GM19025 (cell line): Measurements from ENCODE around the gene ADCY2.

Experiments
- ATAC-seq: cut with Tn5 transposase; IDR thresholded peaks from one replicate; pipeline ENCODE4 v1.9.1; 2021; ENCODE audit warnings: mild to moderate bottlenecking, low read depth, moderate library complexity; ENCODE audit not compliant: unreplicated experiment

The ADCY2 gene

DNA sequence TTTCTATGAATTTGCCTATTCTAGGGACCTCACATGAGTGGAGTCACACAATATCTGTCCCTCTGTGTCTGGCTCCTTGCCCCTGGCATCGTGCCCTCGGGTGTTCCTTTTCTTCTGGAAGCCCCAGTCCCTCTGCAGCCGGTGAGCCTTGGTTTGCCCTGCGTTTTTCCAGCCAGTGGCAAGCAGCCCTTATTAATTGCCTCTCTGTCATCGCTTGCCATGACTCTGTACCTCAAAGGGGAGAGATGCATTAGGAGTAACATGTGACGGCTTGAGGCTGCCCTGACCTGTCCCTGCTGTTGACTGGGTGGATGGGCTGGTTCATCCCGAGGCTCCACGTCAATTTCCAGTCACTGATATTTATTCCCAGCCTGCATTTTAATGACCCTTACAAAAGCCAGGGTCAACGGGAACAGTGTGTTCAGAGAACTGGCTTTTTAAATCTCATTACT lies 367.7 kb downstream of the ADCY2 start:
- no peak for ATAC-seq

DNA sequence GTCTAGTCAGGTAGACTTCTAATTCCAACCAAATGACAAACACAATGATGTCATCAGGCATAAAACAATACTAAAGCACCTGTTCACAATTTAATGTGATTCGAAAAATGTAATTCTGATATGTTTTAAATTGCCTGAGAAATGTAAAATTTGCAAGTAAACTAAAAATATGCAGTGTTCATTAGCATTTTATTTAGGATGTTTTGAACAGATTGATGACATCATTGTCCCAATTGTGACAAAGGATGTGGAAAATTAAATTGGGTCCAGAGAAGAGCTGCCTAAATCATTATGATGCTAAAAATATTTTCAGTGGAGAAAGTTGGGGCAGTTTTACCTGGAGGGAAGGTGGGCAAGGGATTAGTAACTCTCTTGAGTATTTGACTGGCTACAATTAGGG lies 368.5 kb downstream of the ADCY2 start:
- no peak for ATAC-seq

DNA sequence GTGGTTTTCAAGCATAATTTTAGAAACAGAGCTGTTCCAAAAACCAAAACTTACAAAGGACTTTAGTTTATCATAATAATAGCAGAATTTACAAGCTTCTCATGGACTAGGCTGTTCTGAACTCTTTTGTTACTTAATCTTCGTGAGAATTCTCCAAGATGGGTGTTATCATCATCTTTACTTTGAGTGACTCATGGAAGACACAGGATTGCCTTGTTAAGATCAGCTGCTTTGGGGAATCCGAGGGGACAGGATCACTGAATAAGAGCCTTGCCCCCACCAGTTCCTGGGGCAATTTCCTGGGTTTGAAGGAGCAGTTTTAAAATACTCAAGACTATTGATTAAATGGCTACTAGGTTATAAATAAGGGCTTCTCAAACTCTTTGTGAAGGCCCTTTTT lies 374.5 kb downstream of the ADCY2 start:
- no peak for ATAC-seq

DNA sequence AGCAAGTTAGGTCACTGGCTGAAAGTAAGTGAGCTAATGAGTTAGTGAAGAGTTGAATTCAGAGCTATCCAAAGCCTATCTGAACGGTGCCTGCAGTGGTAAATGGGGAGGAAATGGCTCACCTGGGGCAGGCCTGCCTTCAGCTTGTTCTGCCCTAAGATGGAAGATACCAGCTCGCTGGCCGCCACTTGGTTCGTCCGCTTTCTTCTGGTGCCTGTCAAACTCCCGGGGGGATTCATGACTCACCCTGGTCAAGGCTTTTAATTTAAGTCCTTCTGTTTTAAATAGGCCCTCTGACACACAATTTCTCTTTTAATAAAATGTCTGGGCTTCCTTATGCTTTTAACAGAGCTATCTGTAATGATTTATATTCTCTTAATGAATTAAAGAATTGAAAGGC lies 376.2 kb downstream of the ADCY2 start:
- ATAC-seq = no peak

DNA sequence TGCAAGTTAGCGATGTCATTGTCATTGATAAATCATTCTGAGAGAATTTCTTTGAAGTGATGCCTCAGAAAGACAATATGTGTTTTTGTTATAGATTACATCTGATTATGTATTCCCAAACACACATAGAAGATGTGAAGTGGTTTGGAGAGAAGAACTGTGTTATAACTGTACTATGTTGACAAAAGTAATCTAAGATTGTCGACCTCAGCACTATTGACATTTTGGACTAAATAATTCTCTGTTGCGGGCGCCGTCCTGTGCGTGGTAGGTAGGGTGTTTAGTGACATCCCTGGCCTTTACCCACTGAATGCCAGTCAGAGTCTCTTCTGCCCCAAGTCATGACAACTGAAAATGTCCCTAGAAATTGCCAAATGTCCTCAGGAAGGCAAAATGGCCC lies 377.2 kb downstream of the ADCY2 start:
- no peak for ATAC-seq

DNA sequence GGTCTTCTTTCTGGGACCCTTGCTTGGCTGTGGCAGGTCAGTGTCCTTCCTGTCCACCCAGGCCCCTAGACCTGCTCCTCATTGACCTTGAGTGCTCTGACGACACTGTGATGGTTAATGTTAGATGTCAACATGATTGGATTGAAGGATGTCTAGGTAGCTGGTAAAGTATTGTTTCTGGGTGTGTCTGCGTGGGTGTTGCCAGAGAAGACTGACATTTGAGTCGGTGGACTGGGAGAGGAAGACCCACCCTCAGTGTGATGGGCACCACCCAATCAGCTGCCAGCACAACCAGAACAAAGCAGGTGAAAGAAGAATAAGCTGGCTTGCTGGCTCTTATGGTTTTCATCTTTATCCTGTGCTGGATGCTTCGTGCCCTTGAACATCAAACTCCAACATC lies 380.5 kb downstream of the ADCY2 start:
- no peak for ATAC-seq

DNA sequence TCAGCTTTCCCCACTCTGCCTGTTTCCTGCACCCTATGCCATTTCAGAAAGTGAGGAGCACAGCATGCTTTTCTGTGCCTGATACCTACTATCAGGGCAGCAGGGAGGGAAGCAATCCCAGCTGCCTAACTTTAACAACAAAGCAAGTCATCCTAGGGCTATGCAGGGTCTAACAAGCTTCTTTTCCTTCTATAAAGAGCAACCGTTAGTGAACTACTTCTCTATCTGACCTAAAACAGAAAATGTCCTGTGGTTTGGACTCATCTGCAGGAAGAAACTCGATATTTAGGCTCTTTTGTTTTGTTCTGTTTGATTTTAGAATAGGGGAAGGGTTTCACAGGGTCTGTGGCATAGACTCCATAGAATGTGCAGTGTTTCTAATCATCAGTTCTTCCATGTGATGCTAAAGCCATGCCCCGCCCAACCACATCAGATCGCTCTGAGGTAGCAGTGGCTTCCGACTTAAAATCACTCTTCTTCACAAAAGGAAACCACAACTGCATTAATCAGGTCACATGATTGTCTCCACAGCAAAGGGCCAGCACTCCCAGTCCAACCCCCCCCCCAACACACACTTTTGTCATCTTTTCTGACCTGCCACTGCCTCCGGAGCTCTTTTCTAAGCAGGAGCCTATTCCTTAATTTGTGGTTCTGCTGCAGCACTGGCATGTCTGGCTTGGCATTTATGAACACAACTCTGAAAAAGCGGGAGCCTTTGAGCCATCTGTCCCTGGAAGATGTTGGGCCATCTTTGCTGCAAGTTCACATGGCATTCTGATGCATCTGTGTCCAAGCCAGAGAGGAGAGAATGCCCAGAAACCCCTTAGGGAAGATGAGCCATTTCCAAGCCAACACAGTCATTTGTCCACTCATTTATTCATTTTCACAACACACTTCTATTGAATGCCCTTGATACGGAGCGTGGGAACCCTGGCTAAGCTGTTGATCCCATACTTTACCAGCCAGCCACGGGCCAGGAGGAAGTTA lies 383.4 kb downstream of the ADCY2 start:
- ATAC-seq = no peak

DNA sequence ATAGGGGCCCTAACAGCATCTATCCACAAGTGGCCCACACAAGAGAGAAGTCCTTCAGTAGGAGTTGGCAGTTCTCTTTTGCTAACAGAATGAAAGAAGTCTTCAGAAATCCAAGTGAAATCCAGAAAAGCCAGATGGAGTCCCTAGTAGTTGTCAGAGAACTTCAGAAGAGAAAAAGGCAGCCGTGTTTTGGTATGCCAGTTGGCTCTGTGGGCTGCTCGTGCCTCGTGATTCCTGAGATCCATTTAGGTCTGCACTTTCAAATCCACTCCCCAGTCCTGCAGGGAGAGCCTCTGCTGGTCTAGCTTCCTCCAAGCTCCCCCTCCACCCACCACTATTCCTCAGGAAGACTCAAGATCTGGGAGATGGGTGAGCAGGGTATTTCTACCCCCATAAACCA lies 386.0 kb downstream of the ADCY2 start:
- ATAC-seq = no peak

DNA sequence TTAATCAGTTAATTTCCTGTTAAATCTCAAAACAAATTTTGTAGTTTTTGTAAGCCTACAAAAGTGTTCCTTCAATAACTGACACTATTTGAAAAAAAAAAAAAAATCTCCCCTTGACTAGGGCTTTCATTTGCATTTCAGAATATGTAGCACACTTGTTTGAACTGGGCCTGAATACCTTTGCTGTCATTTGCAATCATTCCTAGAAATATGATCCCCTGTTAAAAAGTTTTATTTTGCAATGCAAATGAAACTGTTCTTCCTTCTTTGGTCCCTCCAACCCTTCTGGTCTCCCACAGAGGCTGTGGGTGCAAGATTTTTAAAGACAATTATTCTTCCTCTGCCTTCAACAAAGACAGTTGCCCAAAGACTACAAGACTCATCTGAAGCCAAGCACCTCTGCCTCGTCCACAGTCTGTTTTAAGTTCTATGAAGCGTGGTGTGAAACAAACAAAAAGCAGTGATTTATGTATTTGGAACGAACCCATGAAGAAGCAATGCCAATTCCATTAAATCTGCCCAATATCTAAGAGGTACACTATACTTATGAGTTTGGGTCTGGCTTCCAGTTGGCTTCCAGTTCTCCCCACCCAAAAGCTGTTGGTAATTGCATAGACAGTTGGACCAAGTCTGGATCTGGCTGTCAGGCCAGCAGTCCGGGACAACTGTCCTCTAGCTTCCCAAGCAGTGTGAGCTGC lies 388.9 kb downstream of the ADCY2 start:
- no peak for ATAC-seq

DNA sequence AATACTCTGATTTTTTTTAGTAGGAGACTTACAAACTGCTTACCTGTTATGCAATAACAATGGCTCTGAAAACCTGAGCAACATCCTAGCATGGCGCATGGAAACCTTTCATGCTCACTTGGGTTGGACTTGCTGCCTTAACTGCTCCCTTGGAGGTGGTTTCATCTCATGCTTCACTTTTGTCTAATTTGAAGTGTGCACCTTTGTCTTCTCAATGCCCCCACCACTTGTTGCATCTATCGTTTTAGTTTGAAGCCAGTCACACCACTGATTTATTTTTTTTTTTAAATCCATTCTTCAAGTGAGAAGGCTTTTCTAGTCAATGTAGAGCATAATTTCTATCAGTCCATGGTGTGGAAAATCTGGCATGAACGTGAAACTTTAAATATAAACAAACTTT lies 391.8 kb downstream of the ADCY2 start:
- ATAC-seq = no peak

DNA sequence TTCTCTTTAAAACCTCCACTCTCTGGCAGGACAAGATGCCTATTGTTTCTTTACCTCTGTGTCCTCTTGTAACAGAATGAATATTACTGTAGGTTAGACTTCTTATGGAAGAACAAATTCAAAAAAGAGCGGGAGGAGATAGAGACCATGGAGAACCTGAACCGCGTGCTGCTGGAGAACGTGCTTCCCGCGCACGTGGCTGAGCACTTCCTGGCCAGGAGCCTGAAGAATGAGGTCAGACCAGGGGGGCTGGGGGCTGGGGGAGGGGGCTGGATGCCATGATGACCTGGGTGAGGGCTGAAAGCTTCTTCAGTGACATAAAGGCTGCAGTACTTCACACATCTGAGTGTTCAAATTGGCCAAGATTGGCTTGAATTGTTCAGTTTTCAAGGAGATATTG lies 393.6 kb downstream of the ADCY2 start:
- ATAC-seq = no peak

DNA sequence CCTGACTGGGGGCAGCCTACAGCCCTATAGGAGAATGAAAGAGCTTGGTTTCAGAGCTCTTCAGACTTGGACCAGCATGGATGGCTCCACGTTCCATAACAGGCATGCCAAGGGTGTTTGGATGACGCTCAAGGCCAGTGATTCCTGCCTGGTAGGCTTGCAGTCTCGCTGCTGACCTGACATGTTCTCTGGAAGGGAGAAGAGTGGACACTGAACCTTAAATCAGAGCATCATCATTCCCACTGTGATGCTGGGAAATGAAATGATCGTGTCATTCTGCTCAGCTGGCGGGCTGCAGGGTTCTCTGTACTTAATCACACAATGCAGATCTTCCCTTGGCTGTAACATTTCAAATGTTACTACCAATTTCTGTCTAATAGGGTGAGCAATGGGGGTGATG lies 398.0 kb downstream of the ADCY2 start:
- ATAC-seq = peak; percentile 5

DNA sequence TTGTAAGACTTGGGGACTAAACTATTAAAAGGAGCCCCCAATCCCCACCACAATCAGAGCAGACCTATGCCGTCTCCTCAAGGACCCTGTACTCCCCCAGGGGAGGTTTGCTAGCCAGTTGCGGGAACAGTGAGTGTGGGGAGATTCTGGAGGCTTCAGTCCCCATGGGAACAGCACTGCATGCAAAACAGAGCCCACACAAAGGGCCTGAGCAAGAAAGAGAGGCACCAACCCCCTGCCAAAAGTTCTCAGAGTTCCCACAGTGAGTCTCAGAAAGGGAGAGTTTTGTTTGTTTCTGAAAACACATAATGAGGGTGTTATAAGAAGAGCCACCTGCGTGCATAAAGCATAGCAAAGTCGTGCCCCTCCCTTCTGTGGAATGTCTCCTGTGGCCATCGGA lies 398.4 kb downstream of the ADCY2 start:
- ATAC-seq = peak; percentile 76

DNA sequence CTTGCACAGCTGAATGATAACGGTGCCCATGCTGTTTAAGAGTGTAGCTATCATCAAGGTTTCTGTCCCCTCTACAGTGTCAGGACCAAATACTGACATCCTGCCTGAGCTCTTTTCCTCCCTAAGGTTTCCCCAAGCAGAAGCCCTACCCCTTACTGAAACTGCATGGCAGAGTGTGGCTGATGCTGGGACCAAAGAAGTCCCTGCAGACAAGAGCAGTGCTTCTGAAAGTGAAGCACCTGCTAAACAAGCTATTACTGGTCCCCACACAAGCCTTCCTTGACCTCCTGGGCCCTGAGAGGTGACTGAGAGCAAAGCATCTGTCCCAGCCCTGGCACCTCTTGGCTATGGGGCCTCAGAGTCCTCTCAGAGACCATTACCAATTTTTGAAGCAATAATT lies 398.9 kb downstream of the ADCY2 start:
- peak; percentile 38 for ATAC-seq

DNA sequence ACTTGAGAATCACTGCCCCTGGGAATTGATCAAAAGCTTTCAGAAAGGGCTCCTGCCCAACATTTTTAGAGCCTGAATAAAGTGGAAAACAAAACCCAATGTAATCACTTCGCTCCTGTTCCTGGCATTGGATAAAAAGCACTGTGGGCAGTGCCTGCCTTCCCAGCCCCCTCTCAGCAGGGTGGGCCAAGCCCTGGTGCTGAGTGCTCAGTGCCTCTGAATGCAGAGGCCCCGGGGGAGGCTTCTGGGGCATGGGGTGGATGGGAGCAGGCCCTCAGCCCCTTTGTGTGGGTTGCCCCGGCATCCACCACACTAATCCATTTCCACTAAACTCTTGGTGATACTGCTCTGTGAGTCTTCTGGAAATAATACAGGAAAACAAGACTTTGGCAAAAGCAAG lies 399.4 kb downstream of the ADCY2 start:
- no peak for ATAC-seq

DNA sequence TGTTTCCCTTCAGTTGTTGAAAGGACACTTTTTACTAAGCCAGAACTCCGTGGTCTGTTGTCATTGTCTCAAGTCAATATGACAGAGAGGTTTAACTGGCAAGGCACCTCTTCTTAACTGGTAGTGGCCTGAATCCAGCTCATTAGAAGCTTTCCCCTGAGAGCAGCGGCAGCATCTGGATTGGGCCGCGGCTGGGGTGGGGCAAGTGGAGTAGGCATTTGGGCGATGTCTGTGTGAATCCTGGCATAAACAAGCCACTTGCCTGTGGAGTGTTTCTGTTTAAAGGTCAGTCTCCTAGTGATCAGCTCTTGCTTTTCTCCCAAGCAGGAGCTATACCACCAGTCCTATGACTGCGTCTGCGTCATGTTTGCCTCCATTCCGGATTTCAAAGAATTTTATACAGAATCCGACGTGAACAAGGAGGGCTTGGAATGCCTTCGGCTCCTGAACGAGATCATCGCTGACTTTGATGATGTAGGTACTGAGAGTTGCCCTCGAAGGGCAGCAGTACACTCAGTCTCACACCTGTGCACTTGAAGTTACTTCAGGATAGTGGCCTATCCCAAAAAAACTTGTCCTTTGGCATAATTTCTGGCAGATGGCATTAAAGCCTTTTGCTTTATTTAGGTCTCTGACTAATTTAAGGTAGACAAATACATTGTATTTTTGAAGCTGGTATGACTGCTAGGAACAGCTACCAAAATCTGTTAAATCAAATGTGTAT lies 406.1 kb downstream of the ADCY2 start:
- ATAC-seq = no peak

DNA sequence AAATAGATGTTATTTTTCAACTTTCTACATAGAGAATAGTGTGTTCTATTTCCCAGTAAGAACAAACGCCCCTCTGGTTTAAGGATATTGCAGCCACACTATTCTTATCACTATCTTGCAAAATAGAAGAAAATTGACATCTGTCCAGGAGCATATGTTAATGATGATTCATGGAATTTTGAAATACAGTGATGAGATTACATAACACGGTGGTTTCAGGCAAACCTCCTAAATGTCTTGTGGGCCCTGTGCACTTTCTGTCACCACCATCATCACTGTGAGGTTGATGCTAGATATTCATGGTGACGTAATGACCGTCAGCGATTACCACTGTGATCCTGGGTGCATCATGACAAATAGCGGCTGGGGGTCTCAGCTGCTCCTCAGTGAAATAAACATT lies 406.9 kb downstream of the ADCY2 start:
- ATAC-seq = no peak

DNA sequence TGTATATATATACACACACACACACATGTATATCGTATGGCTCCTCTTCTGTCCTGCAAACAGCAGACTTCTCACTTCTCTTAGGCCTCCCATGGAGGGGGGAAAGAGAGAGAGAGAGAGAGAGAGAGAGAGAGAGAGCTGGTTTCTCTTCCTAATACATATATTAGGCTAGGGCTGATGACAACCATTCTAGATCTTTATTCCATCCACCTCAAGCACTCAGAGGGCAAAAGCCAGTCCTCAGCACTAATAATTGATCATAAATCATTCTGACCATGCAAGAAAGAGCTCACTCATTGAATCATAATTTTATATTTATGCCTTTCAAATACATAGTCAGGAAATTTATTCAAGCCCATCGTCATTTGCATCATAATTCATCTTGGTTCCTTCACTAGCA lies 408.0 kb downstream of the ADCY2 start:
- ATAC-seq = no peak

DNA sequence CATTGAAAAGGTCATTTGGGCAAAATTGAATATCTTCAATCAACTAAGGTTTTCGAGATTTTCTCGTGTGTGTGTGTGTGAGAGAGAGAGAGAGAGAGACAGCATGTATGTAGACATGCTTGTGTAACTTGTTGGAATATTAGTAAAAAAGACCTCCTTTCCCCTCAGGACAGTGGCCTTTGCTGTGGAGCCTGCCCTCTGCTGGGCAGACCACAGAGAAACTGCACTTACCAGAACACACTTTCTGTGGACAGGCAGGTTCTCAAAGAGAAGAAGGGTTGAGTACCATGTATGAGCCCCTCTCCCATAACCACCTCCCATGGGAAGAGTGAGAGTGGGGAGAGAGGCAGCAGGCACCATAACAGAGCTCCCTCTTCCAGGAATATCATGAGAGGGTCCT lies 409.4 kb downstream of the ADCY2 start:
- ATAC-seq = no peak

DNA sequence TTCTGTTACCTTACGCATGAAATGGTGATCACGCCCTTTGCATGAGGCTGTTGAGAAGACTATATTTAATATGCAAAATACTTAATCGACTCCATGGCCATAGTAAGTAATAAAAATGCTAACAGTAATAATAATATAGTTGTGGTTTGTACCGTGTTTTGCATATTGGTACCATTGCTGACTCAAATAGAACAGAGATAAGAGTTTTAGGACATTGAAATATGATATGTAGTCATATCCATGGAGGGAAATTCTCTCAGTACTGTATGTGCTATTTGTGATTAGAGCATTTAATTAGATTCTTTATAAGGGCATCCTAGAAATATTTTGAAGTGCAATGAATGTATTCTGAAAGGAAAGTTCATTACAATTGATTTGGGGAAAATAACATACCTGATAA lies 413.1 kb downstream of the ADCY2 start:
- ATAC-seq = no peak

DNA sequence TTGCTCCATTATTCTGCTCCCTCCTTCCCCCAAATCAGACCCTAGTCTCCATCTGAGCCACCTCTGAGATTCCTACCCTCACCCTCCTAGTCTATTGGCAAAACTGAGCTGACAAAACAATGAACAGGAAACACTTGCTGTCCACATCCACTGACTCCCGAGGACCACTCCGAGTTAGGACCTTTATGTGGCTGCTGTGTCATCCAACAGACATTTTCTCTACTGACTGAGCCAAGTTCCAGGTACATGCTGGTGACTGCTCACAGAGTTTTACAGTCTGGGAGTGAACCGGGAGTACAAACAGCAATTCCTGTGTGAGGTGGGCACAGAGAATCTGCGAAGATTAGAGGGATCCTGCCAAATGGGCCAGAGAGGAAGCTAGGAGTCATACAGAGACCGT lies 415.8 kb downstream of the ADCY2 start:
- ATAC-seq = no peak
